Pancreas (tissue), 8 donors: ENCODE data around the gene SPATA24. TPM values are rescaled to one million over a fixed set of nuclear protein-coding genes. Genes with fewer than 3 reads are reported as not detected.

ENCODE experiments used
- polyA plus RNA-seq, 2 donors: library from polyadenylated mRNA; stranded (reverse); fragments of 200-250 nt; gene quantifications; one replicate each; pipeline ENCODE4 v1.2.3, GENCODE V29; 2013
- total RNA-seq, 6 donors: library from RNA; stranded (reverse); fragmentation: NEBNext Ultra II Directional in 4 of 6; extraction: Animal tissue kit (Norgen Biotek cat#: 25700) in 4 of 6; gene quantifications; one replicate each; pipeline versions ENCODE4 v1.2.1 to v1.2.4, GENCODE V29; 2021 to 2023
- donor health status: healthy with polysubstance abuse.
- donor health status: DM: no; HTN: no; CAD: no; lungs with moderate emphysema.
- donor health status: DM: no; HTN: no; CAD: no.
- donor health status: Bipolar disorder and iron deficiency.
- donor health status: DM: yes; HTN: yes; CAD: no.
- donor health status: DM: no; HTN: no; CAD: no.
- donor health status: DM: no; HTN: no; CAD: no.
- donor health status: DM: yes; HTN: yes; CAD: no.

SPATA24 gene
- total and polyA plus RNA-seq, 8 donors = 1.8 to 9.8 (median 3.3) TPM

Other genes with a start within 250 kb of the SPATA24 start
- gene SIL1, start 205.7 kb downstream of the SPATA24 start, total RNA-seq = 10 to 100 TPM; 38.6 to 68.2 (median 54.6) TPM
- 100 to 1,000 TPM in 1 of 2 donors, 10 to 100 TPM in 1; 54.8 to 119 TPM for gene SIL1, start 205.7 kb downstream of the SPATA24 start, polyA plus RNA-seq
- gene MATR3, start 110.3 kb downstream of the SPATA24 start, total RNA-seq = 100 to 1,000 TPM in 1 of 6 donors, 10 to 100 TPM in 5; 52.5 to 101 (median 77.6) TPM
- 100 to 1,000 TPM in 1 of 2 donors, 10 to 100 TPM in 1; 47.0 to 104 TPM for gene MATR3, start 110.3 kb downstream of the SPATA24 start, polyA plus RNA-seq
- 10 to 100 TPM; 18.2 to 33.7 (median 27.3) TPM for gene PAIP2, start 62.2 kb downstream of the SPATA24 start, total RNA-seq
- gene PAIP2, start 62.2 kb downstream of the SPATA24 start, polyA plus RNA-seq = 10 to 100 TPM; 23.8 to 57.4 TPM
- 1 to 10 TPM in 4 of 6 donors, under 1 TPM in 2; 0.49 to 1.6 (median 1.2) TPM for gene SLC23A1, start 20.8 kb downstream of the SPATA24 start, total RNA-seq
- 1 to 10 TPM; 1.7 to 2.1 TPM for gene SLC23A1, start 20.8 kb downstream of the SPATA24 start, polyA plus RNA-seq
- gene MZB1, start 14.2 kb downstream of the SPATA24 start, total RNA-seq = 10 to 100 TPM in 1 of 6 donors, under 1 TPM in 3, not detected in 2; 0.28 to 11.6 (median 0.71) TPM
- under 1 TPM in 1 of 2 donors, not detected in 1; 0.28 TPM for gene MZB1, start 14.2 kb downstream of the SPATA24 start, polyA plus RNA-seq
- gene PROB1, start 9.0 kb downstream of the SPATA24 start, total RNA-seq = under 1 TPM; 0.19 to 0.38 (median 0.31) TPM
- under 1 TPM; 0.34 to 0.38 TPM for gene PROB1, start 9.0 kb downstream of the SPATA24 start, polyA plus RNA-seq
- gene DNAJC18, start 35.4 kb upstream of the SPATA24 start, total RNA-seq = 1 to 10 TPM; 1.1 to 5.8 (median 1.9) TPM
- gene DNAJC18, start 35.4 kb upstream of the SPATA24 start, polyA plus RNA-seq = 1 to 10 TPM; 1.6 to 5.1 TPM
- gene ECSCR, start 58.7 kb upstream of the SPATA24 start, total RNA-seq = 1 to 10 TPM; 1.0 to 4.3 (median 2.1) TPM
- gene ECSCR, start 58.7 kb upstream of the SPATA24 start, polyA plus RNA-seq = 1 to 10 TPM; 5.1 to 8.3 TPM
- gene SMIM33, start 66.9 kb upstream of the SPATA24 start, total RNA-seq = not detected
- not detected for gene SMIM33, start 66.9 kb upstream of the SPATA24 start, polyA plus RNA-seq
- 10 to 100 TPM in 2 of 6 donors, 1 to 10 TPM in 4; 3.1 to 19.7 (median 6.3) TPM for gene STING1, start 78.7 kb upstream of the SPATA24 start, total RNA-seq
- 10 to 100 TPM in 1 of 2 donors, 1 to 10 TPM in 1; 9.3 to 19.2 TPM for gene STING1, start 78.7 kb upstream of the SPATA24 start, polyA plus RNA-seq
- gene UBE2D2, start 157.2 kb upstream of the SPATA24 start, total RNA-seq = 10 to 100 TPM; 36.5 to 59.3 (median 47.0) TPM
- gene UBE2D2, start 157.2 kb upstream of the SPATA24 start, polyA plus RNA-seq = 10 to 100 TPM; 38.8 to 47.7 TPM
- gene CXXC5, start 244.3 kb upstream of the SPATA24 start, total RNA-seq = 10 to 100 TPM; 39.5 to 70.5 (median 45.4) TPM
- 10 to 100 TPM; 33.0 to 36.4 TPM for gene CXXC5, start 244.3 kb upstream of the SPATA24 start, polyA plus RNA-seq